Prostate gland (tissue), 2 donors: Measurements from ENCODE around the gene SH2D1A.

Experiments used
- CTCF ChIP-seq, 4 experiments: fragments of 200-600 bp in 2 of 4; fragments of 450-650 bp in 2 of 4; sonication (generic) in 2 of 4; IDR thresholded peaks; 1 replicate in 3 of 4; 2 replicates in 1 of 4; pipeline ENCODE4 v1.5.1; 2016 to 2019; ENCODE audit warnings: antibody characterized with exemption in 4 of 4, mild to moderate bottlenecking in 2 of 4, moderate library complexity in 2 of 4
- POLR2A ChIP-seq: fragments of 450-650 bp; IDR thresholded peaks from one replicate; pipeline ENCODE4 v1.6.1; 2016; ENCODE audit warnings: antibody characterized with exemption, mild to moderate bottlenecking
- POLR2AphosphoS5 ChIP-seq: sonication (generic); formaldehyde crosslinking; IDR thresholded peaks from one replicate; pipeline ENCODE4 v1.6.1; 2017; ENCODE audit warnings: antibody characterized with exemption

- no peak for TF ChIP-seq CTCF (IDR thresholded peaks at IDR 0.05)
- no peak for TF ChIP-seq POLR2AphosphoS5
- no peak for TF ChIP-seq POLR2A
Measured at GRCh38 chrX:124354648-124355047, 8.3 kb downstream of the SH2D1A start.
